Fibroblast of lung (primary cell): ENCODE data around the gene IFTAP.

Experiments used
- EZH2 ChIP-seq: IDR thresholded peaks from 2 replicates; pipeline ENCODE4 v1.5.1; 2012; ENCODE audit warnings: low read length, control low read depth, mild to moderate bottlenecking; ENCODE audit errors: missing control alignments
- TF ChIP-seq, protein P1 (sequence below), 2 donors: IDR thresholded peaks in 1 of 2; conservative IDR thresholded peaks in 1 of 2; 1 replicate in 1 of 2; 2 replicates in 1 of 2; pipeline ENCODE4 v1.5.1; 2011 to 2012; ENCODE audit warnings: low read length in 2 of 2, control low read depth in 1 of 2, inconsistent platforms in 1 of 2, low read depth in 1 of 2, mild to moderate bottlenecking in 1 of 2

DNA sequence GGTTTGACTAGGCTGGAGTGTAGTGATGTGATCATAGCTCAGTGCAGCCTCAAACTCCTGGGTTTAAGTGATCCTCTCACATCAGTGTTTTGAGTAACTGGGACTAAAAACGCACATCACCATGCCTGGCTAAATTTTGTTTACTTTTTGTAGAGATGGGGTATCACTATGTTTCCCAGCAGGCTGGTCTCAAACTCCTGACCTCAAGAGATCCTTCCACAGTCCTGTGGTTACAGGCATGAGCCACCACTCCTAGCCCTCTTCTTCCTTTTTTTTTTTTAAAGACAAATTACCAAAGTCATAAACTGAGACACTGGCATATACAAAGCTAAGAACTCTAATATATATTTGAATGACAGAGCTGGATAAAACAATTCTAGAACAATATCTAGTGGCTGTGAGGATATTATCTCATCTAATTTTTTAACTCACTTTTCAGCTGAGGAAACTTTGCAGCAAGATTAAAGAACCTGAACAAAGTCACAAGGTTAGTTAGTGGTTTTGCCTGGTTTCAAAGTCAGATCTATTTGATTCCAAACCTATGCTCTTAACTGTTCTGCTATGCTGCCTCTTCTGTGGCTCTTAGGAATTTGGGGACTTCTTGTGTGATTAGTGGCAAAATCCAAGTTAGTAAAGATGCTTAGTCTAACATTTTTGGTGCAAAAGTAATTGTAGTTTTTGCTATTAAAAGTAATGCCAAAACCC, 99.0 kb downstream of the IFTAP start:
- TF ChIP-seq, protein P1, sequence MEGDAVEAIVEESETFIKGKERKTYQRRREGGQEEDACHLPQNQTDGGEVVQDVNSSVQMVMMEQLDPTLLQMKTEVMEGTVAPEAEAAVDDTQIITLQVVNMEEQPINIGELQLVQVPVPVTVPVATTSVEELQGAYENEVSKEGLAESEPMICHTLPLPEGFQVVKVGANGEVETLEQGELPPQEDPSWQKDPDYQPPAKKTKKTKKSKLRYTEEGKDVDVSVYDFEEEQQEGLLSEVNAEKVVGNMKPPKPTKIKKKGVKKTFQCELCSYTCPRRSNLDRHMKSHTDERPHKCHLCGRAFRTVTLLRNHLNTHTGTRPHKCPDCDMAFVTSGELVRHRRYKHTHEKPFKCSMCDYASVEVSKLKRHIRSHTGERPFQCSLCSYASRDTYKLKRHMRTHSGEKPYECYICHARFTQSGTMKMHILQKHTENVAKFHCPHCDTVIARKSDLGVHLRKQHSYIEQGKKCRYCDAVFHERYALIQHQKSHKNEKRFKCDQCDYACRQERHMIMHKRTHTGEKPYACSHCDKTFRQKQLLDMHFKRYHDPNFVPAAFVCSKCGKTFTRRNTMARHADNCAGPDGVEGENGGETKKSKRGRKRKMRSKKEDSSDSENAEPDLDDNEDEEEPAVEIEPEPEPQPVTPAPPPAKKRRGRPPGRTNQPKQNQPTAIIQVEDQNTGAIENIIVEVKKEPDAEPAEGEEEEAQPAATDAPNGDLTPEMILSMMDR (conservative IDR thresholded peaks at IDR 0.05 in 1 of 2, IDR thresholded peaks at IDR 0.05 in 1 of 2; ENCODE audit: low read depth in 1 of 2, low read length in 2 of 2) = no peak
- no peak for TF ChIP-seq EZH2
